Measurements from ENCODE around the gene MLH3.

Gene MLH3

DNA sequence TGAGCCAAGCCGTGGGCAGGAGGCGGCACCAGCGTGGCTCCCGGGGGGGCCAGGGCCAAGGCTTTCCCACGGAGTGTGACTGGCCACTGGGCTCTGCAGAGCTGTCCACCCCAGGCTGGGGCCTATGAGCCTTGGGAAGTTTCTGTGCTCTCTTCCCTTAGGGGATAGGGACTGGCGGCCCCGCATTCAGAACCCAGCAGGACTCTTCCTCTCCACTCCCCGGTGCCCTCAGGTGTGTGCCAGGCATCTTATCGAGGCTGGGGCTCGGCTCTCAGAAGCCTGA is 66.3 kb downstream of the MLH3 start:
- DNase-seq: no peak

DNA sequence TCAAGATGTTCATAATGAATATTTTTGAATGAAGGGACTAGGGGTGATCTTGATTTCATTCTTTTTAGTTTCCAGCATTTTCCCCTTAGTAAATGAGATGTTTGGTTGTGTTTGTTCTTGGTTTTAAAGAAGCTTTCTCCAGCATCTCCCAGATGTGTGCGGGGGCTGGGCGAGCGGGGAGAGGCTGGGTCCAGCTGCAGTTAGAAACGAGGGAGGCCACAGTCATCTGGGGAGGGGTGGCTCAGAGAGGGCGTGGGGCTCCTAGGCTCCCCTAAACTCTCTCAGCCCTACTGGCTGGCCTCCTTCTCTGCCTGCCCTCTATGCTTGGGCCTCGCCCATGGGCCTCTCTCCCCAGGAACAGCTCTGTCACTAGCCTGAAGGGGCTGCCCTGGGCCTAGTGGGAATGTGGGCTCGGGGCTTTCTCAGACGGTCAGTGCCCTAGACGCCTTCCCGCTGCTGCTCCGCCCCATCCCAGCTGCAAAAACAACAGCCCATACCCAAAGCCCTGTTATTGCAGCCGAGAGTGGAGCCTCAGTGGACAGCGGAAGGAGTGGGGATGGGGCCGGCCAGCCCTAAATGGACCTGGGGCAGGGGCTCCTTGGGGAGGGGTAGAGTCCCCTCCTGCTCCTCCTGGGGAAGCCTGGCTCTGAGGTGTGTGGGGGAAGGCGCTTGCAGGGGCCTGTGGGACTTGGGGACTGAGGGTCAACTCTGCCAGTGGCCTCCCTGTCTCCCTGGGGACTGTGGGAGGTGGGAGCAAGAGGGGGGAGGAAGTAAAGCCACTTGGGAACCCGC is 66.8 kb downstream of the MLH3 start:
- DNase-seq: no peak

DNA sequence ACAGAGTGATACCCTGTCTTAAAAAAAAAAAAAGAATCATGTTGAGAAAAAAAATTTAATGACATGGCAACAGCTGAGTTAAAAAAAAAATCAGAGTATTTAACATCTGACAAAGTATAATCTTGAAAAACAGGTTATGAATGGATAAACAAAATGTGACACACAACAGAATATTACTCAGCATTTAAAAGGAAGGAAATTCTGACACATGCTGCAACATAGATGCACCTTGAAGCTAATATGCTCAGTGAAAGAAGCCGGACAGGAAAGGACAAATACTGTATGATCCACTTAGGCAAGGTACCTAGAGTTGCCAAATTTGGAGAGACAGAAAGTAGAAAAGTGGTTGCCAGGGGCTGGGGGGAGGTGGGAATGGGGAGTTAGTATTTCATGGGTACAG is 67.9 kb downstream of the MLH3 start:
- DNase-seq: no peak

DNA sequence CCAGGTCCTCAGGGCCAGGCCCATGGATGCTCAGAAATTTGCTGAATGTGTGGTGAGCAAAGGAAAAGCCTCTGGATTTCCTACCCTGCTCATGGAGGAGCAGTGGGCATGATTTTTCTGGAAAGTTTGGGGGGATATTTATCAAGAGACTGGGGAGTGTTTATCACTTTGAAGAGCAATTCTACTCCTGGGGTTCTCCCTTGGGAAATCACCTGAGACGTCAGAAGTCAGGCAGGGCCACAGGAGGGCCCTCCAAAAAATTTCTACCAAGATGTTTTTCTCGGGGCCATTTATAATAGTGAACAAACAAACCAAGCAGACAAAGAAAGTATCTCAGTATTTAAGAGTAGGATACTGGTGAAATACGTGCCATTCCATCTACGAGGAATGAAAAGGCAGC is 68.6 kb downstream of the MLH3 start:
- DNase-seq: no peak

DNA sequence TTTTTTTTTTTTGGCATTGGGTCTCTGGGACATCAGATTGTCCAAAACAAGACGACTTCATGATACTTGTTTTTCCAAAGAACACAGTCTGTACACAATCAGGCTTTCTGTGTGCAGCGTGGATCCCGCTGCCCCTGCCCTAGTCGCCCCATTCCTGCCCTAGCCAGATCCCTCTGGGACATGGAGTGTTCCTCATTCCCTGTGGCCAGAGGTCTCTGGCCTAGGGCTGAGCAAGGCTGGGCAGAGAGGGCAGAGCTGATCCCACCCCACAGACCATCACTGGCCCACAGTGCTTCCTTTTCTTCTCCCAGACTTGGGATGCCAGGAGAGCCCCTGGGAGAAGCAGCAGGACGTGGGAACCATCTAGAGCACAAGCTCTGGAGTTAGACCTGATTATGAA is 69.4 kb downstream of the MLH3 start:
- no peak for DNase-seq

DNA sequence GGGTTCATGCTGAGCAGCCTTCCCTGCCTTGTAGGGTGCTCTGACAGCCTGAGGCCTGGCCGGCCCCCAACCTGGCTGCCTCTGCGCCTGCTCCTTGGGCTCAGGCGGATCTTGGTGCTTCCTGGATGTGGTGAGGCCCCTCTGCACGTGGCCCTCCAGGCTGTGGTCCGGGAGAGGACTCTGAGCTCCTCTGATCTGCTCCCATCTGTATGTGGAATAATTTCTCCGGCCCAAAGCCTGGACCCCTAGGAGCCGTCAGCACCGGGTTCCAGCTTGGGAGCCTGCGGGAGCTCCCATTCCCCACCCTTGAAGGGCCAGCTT is 69.8 kb downstream of the MLH3 start:
- DNase-seq: no peak

DNA sequence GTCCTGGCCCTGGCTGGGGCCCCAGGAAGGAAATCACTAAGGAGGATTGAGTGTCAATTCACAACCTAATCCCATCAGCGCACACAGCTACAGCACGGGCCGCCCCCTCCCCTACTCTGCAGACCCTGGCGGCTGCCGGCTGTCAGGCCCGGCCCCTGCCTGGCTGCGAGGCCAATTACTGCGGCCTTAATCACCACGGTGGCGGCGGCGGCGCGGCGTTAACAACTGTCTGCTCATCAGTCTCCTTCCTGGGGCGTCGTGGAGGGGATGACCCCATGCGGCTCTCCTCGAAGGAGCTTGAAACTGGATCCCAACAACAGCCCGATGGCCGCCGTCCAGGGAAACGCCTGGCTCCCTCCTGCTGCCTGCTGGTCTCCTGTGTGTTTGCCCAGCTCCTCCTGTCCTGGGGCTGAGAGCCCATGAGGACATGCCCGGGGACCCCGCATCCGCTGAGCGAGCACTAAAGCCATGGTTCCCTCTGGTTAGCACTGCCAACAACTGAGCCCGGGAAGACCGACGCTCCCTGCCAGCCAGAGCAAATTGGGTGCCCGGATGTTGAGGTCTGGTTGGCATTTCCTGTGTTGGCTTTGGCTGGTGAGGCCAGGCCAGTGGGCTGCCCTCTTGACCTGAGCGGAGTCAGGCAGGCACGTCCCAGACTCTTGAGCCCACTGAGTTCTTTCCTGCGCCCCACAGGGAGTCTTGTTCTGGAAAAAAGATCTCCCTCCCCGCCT is 70.4 kb downstream of the MLH3 start:
- no peak for DNase-seq

- no peak for DNase-seq
Observed at GRCh38 chr14:74980398-74980730, 70.9 kb downstream of the MLH3 start.

GRCh38 chr14:74979442-74980397 is 71.5 kb downstream of the MLH3 start:
- peak in 2 of 51 donors; percentile 18 to 21 for DNase-seq

GRCh38 chr14:74979029-74979428 is 72.2 kb downstream of the MLH3 start:
- DNase-seq: no peak

GRCh38 chr14:74978416-74978947 is 72.8 kb downstream of the MLH3 start:
- DNase-seq: no peak

DNA sequence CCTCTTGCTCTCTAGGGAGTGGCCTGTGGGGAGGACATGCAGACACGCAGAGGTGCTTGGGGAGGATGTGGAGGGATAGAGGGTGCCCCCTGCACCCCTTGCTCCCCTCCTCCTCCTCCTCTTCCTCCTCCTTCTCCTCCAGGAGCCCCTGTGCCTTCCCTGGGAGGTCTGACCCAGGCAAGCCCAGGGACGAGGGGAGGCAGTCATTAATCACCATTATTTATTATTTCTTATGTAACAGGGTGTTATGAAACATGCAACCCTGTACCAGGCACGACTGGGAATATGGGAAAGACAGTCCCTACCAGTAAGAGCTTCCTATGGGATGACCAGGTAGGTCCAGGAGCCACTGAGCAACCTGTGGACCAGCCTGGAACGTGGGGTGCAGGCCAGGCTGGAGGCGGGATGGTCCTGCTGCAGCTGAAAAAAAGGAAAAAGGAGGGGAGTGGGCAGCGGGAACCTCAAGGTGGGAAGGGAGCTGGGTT is 73.3 kb downstream of the MLH3 start:
- DNase-seq: no peak

GRCh38 chr14:74977164-74977900 is 73.9 kb downstream of the MLH3 start:
- no peak for DNase-seq

DNA sequence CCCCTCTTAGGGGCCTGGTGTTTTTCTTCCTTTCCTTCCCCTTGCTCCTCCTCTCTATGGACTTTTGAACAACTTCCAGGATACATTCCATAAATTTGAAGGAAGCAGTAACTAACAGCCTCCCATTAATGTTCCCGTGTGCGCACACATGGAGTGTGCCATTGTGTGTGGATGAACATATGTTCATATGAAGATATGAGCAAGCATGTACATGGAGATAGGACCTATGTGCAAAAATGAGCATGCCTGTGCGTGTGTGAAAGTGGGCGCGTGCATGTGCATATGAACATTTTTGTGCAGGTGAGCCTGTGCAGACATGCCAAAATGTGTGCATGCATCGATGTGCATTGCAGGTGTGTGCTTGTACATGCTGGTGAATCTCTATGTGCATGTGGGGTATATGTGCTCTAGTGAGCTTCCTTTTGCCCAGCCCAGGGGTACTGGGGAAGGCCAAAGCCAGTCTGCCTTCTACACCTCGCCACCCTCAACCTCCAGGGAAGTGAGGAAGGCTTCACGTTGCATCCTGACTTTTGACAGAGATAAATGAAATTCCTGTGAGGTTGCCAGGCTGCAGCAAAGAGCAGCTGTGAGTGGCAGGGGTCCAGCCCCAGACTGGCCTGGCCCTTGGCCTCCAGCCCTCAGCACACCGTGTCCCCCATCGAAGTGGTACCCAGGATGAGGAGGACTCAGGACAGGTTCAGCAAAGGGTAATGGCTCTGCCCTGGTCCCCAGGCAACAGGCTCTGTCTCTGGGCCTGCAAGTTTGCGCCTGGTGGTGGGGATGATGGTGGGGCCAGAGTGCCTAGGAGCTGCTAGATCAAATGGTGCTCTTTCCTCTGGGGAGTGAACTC is 74.8 kb downstream of the MLH3 start:
- DNase-seq: no peak

GRCh38 chr14:74975059-74975810 is 76.0 kb downstream of the MLH3 start:
- DNase-seq: no peak

- no peak for DNase-seq
Observed at GRCh38 chr14:74974364-74975058, 76.8 kb downstream of the MLH3 start.

DNA sequence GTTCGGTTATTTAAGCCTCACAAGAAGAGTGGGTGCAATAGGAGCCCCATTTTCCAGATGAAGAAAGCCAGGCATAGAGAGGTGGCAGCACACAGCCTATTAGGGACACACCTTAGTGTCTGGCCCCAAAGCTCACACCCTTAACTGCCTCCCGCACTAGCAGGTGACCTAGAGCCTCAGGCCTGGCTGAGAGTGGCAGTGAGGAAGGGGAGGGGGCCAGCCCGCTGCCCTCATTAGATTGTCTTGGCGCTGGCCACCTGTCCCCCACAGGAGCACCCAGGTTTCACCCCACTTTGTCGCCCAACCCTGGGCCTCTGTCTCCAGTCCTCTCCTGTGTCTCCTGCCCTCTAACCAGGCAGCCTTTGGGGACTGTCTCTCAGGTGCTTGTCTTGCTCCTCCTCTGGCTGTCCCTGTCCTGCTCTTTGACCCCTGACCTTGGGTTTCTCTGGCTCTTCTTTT is 77.3 kb downstream of the MLH3 start:
- DNase-seq: no peak

DNA sequence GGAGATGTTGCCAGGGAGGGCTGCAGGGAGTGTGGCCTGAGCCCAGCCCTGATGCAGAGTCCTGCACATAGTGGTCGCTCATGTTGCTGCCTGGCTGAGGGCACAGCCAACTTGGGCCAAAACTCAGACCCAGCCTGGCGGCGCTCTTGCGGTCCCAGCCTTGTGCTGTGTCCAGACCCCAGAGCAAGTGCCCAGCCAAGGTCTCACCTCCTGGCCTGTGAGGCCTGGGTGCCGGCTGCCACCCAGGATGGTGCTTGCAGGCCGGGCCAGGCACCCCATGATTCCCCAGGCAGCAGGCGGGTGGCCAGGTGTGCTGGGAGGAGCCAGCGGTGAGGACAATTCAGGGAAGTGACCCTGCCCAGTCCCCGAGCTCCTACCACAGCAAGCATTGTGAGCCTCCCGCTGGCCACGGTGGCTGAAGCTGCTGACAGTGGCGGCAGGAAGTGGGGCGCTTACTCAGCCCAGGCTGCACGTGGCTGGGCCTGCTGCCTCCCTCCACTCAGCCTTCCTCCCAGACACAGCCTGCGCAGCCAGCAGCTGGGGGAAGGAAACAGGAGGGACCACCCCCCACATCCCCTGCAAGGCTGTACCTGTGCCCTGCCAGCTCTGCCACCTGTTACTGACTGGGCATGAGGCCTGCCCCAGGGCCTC is 78.1 kb downstream of the MLH3 start:
- no peak for DNase-seq
